SJSA1 (cell line): ENCODE results near the gene TXNRD2. TPM values are rescaled to one million over a fixed set of nuclear protein-coding genes. Genes with fewer than 3 reads are reported as not detected.

Experiments
- DNase-seq, 2 experiments: peaks; one replicate each; pipeline ENCODE4 v3.0.0-alpha.2; 2015 to 2020; ENCODE audit warnings: low spot score in 2 of 2, low read depth in 1 of 2
- H3K27ac ChIP-seq: fragments of 250-450 bp; sonication (Bioruptor Pico); 2 replicates; pipeline ENCODE4 v1.5.1; 2020; ENCODE audit warnings: mild to moderate bottlenecking, moderate library complexity
- H3K27me3 ChIP-seq: fragments of 250-450 bp; sonication (Bioruptor Pico); replicated peaks from 2 replicates; pipeline ENCODE4 v1.5.1; 2020; ENCODE audit warnings: mild to moderate bottlenecking, moderate library complexity
- H3K36me3 ChIP-seq: fragments of 250-450 bp; sonication (Bioruptor Pico); 2 replicates; pipeline ENCODE4 v1.5.1; 2020; ENCODE audit warnings: mild to moderate bottlenecking
- H3K4me1 ChIP-seq: fragments of 250-450 bp; sonication (Bioruptor Pico); replicated peaks from 2 replicates; pipeline ENCODE4 v1.6.1; 2021; ENCODE audit warnings: mild to moderate bottlenecking
- H3K4me3 ChIP-seq: fragments of 250-450 bp; sonication (Bioruptor Pico); 2 replicates; pipeline ENCODE4 v1.5.1; 2020; ENCODE audit warnings: mild to moderate bottlenecking
- H3K9me3 ChIP-seq: fragments of 250-450 bp; sonication (Bioruptor Pico); replicated peaks from 2 replicates; pipeline ENCODE4 v1.5.1; 2020; ENCODE audit warnings: mild to moderate bottlenecking
- total RNA-seq: library from RNA; depleted of rRNA; stranded (reverse); fragments of >200 nt; shearing (Covaris generic); gene quantifications from 2 replicates; pipeline ENCODE4 v1.2.3, GENCODE V29; 2014

Gene TXNRD2
- total RNA-seq, 1 experiment from 2014 or later: 42.5 TPM

DNA sequence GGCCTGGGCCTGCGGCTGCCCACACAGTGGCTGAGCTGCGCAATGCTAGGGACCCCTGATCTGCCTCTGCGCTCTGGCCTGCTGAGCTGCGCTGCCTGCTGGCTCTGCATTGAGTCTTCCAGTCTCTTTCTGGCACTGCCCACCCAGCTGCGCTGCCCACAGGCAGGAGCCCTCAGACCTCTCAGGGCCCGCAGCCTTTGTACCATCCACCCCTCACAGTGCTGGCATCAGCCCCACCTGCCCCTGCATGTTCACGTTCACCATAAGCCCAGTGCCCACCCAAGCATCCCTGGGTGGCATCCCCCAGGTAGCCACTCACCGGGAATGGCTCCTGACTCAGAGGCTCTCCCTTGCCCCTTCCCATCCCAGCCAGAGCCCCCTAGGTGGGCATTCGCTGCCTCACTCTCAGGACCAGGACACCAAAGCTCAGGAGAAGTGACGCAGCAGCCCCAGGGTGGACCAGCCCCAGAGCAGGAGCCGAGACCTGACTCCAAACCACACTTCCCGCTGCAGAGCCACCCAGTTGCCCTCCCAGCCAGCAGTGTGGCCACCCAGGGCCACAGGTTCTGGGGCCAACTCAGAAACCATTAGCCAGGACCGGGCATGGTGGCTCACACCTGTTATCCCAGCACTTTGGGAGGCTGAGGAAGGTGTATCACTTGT is 21.8 kb downstream of the TXNRD2 start:
- no peaks in the 10 kb centered on the region for H3K27me3 ChIP-seq
- peaks cover 39% of the 10 kb centered on the region for H3K36me3 ChIP-seq
- H3K27ac ChIP-seq: no peak overlapping the region
- H3K9me3 ChIP-seq: no peaks in the 10 kb centered on the region
- no peaks in the 10 kb centered on the region for H3K4me1 ChIP-seq
- no peak overlapping the region for H3K4me3 ChIP-seq
- DNase-seq: no peak

DNA sequence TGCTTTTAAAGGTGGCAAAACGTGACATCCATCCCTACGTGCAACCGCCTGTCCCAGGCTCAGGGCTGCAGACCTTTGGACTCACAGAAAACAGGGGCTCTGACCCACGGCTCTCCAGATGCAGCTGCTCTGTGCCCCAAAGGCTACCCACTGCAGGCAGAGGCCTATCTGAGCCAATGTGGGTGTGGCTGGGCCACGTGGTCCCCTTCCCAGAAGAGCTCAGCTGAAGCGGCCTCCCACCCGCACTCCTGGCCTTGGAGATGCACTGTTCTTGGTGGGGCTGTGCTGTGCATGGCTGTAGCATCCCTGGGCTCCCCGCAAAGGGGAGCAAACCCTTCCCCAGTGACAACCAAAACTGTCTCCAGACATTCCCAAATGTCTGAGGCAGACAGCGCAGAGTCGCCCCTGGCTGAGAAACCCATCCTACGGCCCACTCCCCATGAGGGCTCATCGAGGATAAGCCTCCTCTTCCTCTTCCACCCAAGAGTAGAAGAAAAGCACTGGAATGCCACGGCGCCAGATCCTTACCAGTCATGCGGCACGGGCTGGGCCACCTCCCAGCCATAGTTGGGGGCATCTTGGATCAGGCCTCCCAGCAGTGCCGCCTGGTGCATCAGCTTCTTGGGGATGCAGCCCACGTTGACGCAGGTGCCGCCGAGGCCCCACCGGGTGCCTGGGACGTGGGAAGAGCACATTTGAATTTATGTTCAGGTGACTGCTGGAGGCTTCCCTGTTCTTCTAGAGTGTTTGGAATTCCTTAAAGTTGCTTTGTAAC is 23.1 kb downstream of the TXNRD2 start:
- H3K9me3 ChIP-seq: no peaks in the 10 kb centered on the region
- no peak for DNase-seq
- H3K36me3 ChIP-seq: peaks cover 48% of the 10 kb centered on the region
- no peaks in the 10 kb centered on the region for H3K27me3 ChIP-seq
- H3K4me3 ChIP-seq: no peak overlapping the region
- no peak overlapping the region for H3K27ac ChIP-seq
- H3K4me1 ChIP-seq: no peaks in the 10 kb centered on the region

DNA sequence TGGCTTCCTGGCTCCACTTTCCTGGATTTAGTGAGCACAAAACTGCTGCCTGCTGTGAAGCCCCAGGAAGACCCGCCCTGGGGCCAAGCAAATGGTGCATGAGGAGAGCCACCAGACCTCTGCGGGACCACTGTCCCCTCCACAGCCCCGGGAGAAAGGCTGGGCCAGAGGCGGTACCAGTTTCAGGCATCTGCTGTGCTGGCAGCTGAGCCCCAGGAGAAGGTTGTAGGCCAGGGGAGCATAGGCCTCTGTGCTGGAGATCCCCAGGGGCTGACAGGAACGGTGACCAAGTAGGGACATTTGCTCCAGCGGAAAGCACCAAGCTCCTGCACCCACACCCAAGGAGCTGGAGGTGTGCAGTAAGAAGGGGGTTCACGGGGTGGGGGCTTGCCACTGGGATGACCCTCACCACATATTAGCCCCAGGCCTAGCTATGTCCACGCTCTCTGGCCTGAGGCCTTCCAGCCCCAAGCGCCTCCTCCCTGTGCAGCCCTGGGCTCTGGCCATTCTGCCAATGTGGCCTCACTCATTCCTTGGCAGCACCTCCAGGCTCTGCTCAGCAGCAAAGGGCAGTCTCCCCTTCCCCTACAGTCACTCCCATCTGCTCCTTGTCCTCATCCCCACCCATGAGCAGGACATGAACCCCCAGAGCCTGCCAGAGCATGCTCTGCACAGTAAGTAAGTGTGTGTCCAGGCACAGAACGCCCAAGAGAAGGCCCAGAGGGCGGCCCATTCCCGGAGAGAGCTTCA is 24.1 kb downstream of the TXNRD2 start:
- Histone ChIP-seq H3K27ac (no peak overlapping the region), H3K4me3 (no peak overlapping the region), H3K27me3 (no peaks in the 10 kb centered on the region), H3K9me3 (no peaks in the 10 kb centered on the region), H3K4me1 (no peaks in the 10 kb centered on the region), H3K36me3 (peaks cover 55% of the 10 kb centered on the region)
- DNase-seq: no peak

DNA sequence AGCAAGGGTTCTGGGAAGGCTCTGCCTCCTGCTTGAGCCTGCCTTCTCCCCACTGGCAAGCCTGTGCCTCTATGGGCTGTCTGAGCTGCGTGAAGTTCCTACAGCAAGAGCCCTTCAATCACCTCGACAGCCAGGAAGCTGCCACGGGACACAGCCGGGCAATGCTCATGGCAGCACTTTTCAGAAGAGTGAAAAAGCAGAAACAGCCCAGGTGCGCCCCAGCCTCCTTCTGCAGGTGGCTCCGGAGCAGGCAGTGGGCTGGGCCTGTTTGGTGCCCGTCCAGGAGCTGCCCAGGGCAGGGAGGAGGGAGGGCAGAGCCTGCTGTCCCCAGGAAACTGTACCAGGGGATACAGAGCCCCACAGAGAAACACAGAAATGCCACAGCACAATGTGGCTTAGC is 24.7 kb downstream of the TXNRD2 start:
- no peaks in the 10 kb centered on the region for H3K4me1 ChIP-seq
- DNase-seq: no peak
- no peak overlapping the region for H3K4me3 ChIP-seq
- H3K9me3 ChIP-seq: no peaks in the 10 kb centered on the region
- H3K27me3 ChIP-seq: no peaks in the 10 kb centered on the region
- H3K27ac ChIP-seq: no peak overlapping the region
- H3K36me3 ChIP-seq: peaks cover 57% of the 10 kb centered on the region

DNA sequence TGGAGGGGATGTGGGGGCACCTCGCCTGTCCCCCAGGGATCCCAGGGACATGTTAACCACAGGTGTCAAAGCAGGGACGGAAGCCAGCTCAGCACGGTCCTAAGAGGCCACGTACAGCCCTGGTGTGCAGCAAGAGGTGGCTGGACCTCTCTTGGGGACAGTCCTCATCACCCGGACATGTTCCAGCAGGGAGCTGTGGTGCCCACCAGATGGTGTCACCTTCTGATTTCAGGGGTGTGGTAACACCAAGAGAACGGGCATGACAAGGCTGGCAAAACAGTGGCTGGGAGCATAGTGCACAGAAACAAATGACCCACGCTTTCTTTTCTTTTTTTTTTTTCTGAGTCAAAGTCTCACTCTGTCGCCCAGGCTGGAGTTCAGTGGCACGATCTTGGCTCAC is 25.6 kb downstream of the TXNRD2 start:
- peaks cover 62% of the 10 kb centered on the region for H3K36me3 ChIP-seq

DNA sequence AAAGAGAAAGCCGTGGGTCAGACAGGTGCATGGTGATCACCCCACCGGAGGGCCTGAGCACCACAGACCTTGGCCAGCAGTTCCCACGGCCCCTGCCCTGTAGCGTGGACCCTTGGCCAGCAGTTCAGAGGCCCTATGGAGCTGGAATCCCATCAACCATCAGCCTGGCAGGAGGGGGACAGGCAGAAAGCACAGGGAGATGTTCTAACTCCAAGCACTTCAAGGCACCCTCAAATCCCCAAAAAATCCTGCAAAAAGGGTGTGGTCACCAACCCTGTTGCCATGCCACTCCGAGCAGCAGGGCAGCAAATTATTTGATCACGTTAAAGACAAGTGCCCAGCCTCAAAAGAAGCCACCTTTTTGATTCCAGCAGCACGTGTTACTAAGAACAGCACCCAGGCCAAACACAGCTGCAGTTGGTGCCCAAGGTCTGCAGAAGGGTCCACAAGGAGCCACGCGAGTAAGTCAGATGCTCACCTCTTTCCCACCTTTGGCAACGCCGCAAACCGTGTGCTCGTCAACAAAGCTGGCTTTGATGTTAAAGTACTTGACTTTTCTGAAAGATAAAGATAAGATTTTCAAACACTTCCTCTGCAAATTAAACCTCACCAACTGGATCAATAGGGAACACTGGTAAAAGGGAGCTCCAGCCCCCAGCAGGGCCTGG is 26.2 kb downstream of the TXNRD2 start:
- Histone ChIP-seq H3K27ac (no peak overlapping the region), H3K27me3 (no peaks in the 10 kb centered on the region), H3K4me1 (no peaks in the 10 kb centered on the region), H3K4me3 (no peak overlapping the region), H3K36me3 (peaks cover 64% of the 10 kb centered on the region), H3K9me3 (no peaks in the 10 kb centered on the region)
- no peak for DNase-seq

More for the DNA sequence above, 25.6 kb downstream of the TXNRD2 start:
- H3K4me3 ChIP-seq: no peak overlapping the region
- no peaks in the 10 kb centered on the region for H3K27me3 ChIP-seq
- H3K9me3 ChIP-seq: no peaks in the 10 kb centered on the region
- no peak for DNase-seq
- H3K27ac ChIP-seq: no peak overlapping the region
- H3K4me1 ChIP-seq: no peaks in the 10 kb centered on the region

DNA sequence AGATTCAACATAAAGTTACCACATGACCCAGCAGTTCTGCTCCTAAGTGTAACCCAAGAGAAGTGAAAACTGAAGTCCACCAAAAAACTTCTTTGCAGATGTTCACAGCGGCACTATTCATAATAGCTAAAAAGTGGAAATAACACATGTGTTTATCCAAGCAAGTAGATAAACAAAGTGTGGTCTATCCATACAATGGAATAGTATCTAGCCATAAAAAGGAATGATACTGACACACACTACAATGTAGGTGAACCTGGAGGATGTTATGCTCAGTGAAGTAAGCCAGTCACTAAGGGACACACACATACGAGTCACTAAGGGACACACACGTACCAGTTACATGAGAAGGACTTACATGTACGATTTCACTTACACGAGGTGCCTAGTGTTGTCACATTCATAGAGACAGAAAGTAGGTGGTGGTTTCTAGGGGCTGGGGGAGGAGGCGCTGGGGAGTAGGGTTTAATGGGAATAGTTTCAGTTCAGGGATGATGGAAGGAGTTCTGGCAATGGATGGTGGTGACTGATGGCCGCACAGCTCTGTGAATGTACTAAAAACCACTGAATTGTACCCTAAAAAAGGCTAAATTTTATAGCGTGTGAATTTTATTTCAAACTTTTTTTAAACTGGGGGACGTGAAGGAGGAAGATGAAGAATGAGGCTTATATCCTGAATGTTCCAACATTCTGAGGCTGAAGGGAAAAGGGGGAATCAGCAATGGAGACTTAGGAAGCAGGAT is 27.2 kb downstream of the TXNRD2 start:
- H3K36me3 ChIP-seq: peaks cover 68% of the 10 kb centered on the region
- H3K9me3 ChIP-seq: no peaks in the 10 kb centered on the region
- no peak for DNase-seq
- no peaks in the 10 kb centered on the region for H3K27me3 ChIP-seq
- H3K4me1 ChIP-seq: no peaks in the 10 kb centered on the region
- no peak overlapping the region for H3K4me3 ChIP-seq
- no peak overlapping the region for H3K27ac ChIP-seq

DNA sequence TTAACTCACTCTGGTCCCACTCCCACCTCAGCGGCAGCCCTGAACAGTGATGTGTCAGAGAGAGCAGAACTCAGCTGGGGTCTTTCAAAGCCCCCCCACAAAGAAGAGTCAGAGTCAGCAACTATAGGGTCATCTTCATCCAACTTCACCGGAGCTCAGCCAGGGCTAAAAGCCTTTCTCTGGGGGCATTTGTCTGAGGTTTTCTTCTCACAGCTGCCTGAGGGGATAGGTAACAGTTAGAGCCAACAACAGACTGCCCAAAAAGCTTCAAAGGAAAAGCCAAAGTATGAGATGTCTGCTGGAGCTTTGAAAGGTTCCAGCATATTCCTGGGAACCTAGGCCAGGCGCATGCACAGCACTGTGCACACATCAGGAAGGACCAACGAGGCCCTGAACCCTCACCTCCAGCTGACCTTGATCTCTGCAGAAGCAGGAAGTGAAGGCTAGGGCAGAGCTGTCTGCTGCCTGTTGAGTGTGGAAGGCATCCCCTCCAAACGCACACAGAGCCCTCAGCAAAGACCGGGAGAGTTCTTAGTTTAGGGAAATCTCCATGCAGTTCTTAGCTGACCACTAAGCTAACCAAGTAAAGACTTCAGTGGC is 28.2 kb downstream of the TXNRD2 start:
- no peak for DNase-seq
- Histone ChIP-seq H3K4me1 (no peaks in the 10 kb centered on the region), H3K27me3 (no peaks in the 10 kb centered on the region), H3K27ac (no peak overlapping the region), H3K36me3 (peaks cover 65% of the 10 kb centered on the region), H3K9me3 (no peaks in the 10 kb centered on the region), H3K4me3 (no peak overlapping the region)

DNA sequence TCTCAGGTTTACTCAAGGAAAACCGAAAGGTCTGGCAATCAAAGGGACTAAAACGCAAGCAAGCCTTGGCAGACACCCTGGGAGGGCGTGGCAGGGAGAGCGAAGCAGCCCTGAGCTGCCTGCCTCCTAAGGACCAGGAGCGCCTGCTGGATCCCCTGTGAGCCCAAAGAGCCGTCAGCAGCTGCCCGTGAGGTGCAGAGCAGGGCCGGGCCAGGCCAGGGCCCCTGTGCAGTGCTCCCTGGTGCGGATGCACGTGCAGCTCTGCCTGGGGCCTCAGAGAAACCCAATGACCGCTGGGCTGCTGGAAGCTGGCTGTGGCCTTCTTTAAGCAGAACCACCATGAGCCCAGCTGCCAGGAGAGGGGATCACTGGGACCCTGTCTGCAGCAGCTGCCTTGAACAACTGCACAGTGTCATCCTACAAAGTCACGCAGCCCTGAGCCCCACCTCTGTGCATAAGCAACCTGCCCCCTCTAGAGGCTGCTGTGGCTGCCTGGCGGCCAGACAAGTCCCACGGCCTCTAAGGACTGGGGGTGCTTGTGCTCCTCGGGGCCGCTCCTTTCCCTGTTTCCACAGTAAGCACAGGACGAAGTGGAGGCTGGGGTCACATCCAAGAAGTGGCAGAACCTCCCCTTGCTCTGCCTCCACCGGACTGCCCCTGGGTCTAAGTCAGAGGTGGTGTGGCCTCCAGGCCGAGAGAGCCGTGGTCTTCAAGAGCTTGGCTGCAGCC is 29.2 kb downstream of the TXNRD2 start:
- no peaks in the 10 kb centered on the region for H3K9me3 ChIP-seq
- no peak overlapping the region for H3K4me3 ChIP-seq
- no peak overlapping the region for H3K27ac ChIP-seq
- no peaks in the 10 kb centered on the region for H3K27me3 ChIP-seq
- no peak for DNase-seq
- H3K36me3 ChIP-seq: peaks cover 56% of the 10 kb centered on the region
- H3K4me1 ChIP-seq: no peaks in the 10 kb centered on the region

DNA sequence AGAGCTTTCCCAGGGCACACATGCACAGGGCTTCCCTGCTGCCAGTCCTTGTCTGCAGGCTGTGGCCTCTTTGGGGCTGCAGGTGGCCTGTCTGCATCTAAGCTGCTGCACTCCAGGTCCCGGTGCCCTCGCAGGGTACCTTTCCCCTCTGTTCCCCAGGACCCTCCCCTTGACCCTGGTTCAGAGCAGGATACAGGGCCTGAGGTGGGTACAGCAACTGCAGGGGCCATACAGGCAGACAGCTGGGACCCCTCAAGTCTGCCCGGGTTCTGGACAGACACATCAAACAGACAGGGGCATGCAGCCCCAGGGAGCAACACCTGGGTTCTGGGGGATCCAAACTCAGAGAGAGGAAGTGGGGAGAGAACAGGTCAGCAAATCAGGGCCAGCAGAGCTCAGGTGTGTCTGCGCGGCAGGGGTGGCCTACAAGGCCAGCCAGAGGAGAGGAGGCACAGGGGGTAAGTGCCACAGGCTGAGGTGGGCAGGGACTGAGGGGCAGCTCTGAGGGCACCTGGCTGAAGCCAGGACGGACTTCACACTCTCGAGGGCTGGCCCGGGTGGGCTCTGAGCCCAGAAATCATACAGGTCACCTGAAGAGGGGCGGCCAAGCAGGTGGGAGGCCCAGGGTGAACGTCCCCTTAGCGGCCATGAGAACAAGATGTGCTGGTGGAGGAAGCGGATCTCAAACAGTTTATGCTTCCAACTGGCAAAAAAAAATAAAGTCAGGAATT is 29.9 kb downstream of the TXNRD2 start:
- peaks cover 50% of the 10 kb centered on the region for H3K36me3 ChIP-seq
- H3K4me3 ChIP-seq: no peak overlapping the region
- H3K9me3 ChIP-seq: no peaks in the 10 kb centered on the region
- H3K27me3 ChIP-seq: no peaks in the 10 kb centered on the region
- H3K4me1 ChIP-seq: no peaks in the 10 kb centered on the region
- H3K27ac ChIP-seq: no peak overlapping the region
- DNase-seq: no peak

DNA sequence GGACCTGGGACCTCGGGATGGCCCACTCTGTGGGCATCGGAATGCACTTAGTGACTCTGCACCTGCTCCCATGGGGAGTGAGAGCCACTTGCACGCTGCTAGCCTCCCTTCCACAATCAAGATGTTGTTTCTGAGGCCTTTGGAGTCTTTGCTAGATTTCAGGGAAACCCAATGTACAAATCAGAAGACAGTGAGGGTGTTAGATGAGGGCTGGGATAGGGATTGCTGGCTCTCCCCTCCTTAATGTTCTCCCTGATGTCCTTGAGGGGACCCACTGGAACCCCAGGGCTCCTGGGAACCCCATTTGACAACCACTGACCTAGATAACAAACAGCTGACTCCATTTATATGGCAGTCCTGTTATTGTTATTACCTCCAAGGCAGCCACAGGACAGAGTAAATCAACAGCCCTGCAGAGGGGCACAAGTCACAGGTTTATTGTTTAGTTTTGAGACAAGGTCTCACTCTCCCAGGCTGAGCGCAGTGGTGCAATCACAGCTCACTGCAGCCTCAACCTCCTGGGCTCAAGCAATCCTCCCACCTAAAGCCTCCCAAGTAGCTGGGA is 31.4 kb downstream of the TXNRD2 start:
- Histone ChIP-seq H3K36me3 (peaks cover 41% of the 10 kb centered on the region), H3K27ac (no peak overlapping the region), H3K9me3 (no peaks in the 10 kb centered on the region), H3K4me1 (peaks cover 11% of the 10 kb centered on the region), H3K27me3 (no peaks in the 10 kb centered on the region), H3K4me3 (no peak overlapping the region)
- DNase-seq: no peak
